Liver (tissue), 9 donors: ENCODE measurements around the gene TAB2. TPM values are rescaled to one million over a fixed set of nuclear protein-coding genes. Genes with fewer than 3 reads are reported as not detected.

ENCODE experiments used
- DNase-seq: peaks from one replicate; pipeline ENCODE4 v3.0.0-alpha.2; 2017; ENCODE audit warnings: low spot score
- H3K27ac ChIP-seq, 2 donors: one replicate each; pipeline ENCODE4 v1.7.0; 2013; ENCODE audit warnings: inconsistent platforms in 2 of 2, low read length in 2 of 2, control low read depth in 1 of 2, low read depth in 1 of 2, mild to moderate bottlenecking in 1 of 2
- H3K27me3 ChIP-seq, 4 donors: one replicate each; pipeline versions ENCODE4 v1.6.1 to v1.7.0; 2013; ENCODE audit warnings: low read length in 3 of 4, inconsistent platforms in 1 of 4, mild to moderate bottlenecking in 1 of 4, moderate library complexity in 1 of 4; ENCODE audit not compliant: control insufficient read depth in 4 of 4, insufficient read depth in 4 of 4
- H3K36me3 ChIP-seq, 4 donors: one replicate each; pipeline versions ENCODE4 v1.6.1 to v1.7.0; 2013; ENCODE audit warnings: low read length in 3 of 4, mild to moderate bottlenecking in 3 of 4, low read depth in 1 of 4, moderate library complexity in 1 of 4; ENCODE audit not compliant: control insufficient read depth in 4 of 4, insufficient read depth in 3 of 4
- H3K4me1 ChIP-seq, 4 donors: one replicate each; pipeline versions ENCODE4 v1.6.1 to v1.7.0; 2013; ENCODE audit warnings: low read length in 3 of 4, mild to moderate bottlenecking in 3 of 4, moderate library complexity in 1 of 4; ENCODE audit not compliant: control insufficient read depth in 4 of 4, insufficient read depth in 4 of 4
- H3K4me3 ChIP-seq, 3 donors: one replicate each; pipeline versions ENCODE4 v1.6.1 to v1.7.0; 2013; ENCODE audit warnings: low read length in 3 of 3, control low read depth in 1 of 3, low read depth in 1 of 3, mild to moderate bottlenecking in 1 of 3
- H3K9ac ChIP-seq, 2 donors: one replicate each; pipeline ENCODE4 v1.7.0; 2013; ENCODE audit warnings: low read length in 2 of 2, mild to moderate bottlenecking in 2 of 2, moderate library complexity in 2 of 2, control low read depth in 1 of 2, low read depth in 1 of 2
- H3K9me3 ChIP-seq, 4 donors: one replicate each; pipeline versions ENCODE4 v1.6.1 to v1.7.0; 2013; ENCODE audit warnings: low read length in 3 of 4; ENCODE audit not compliant: control insufficient read depth in 4 of 4
- ATF3 ChIP-seq: IDR thresholded peaks from 2 replicates; pipeline ENCODE4 v1.6.1; 2016; ENCODE audit warnings: antibody characterized with exemption
- CTCF ChIP-seq: fragments of 150-350 bp; IDR thresholded peaks from 2 replicates; pipeline ENCODE4 v1.5.1; 2017; ENCODE audit warnings: improper control_type of control experiment, low read depth, low read length; ENCODE audit not compliant: missing input control
- FOXA2 ChIP-seq: IDR thresholded peaks from 2 replicates; pipeline ENCODE4 v1.6.1; 2016; ENCODE audit warnings: antibody characterized with exemption
- GABPA ChIP-seq, 2 donors: IDR thresholded peaks in 1 of 2; conservative IDR thresholded peaks in 1 of 2; 2 replicates each; pipeline ENCODE4 v1.6.1; 2016; ENCODE audit warnings: antibody characterized with exemption in 2 of 2, mild to moderate bottlenecking in 1 of 2, moderate library complexity in 1 of 2
- HNF4A ChIP-seq, 2 donors: conservative IDR thresholded peaks; 2 replicates each; pipeline ENCODE4 v1.6.1; 2016; ENCODE audit warnings: antibody characterized with exemption in 2 of 2, mild to moderate bottlenecking in 2 of 2
- HNF4G ChIP-seq: IDR thresholded peaks from 2 replicates; pipeline ENCODE4 v1.6.1; 2016; ENCODE audit warnings: antibody characterized with exemption
- NR2F2 ChIP-seq: IDR thresholded peaks from 2 replicates; pipeline ENCODE4 v1.6.1; 2016; ENCODE audit warnings: antibody characterized with exemption
- RAD21 ChIP-seq, 2 donors: IDR thresholded peaks; 2 replicates each; pipeline ENCODE4 v1.6.1; 2016; ENCODE audit warnings: antibody characterized with exemption in 2 of 2, mild to moderate bottlenecking in 2 of 2
- REST ChIP-seq: IDR thresholded peaks from 2 replicates; pipeline ENCODE4 v1.6.1; 2016; ENCODE audit warnings: antibody characterized with exemption, mild to moderate bottlenecking
- RXRA ChIP-seq, 2 donors: IDR thresholded peaks; 2 replicates each; pipeline ENCODE4 v1.6.1; 2017 to 2018; ENCODE audit warnings: antibody characterized with exemption in 2 of 2, mild to moderate bottlenecking in 1 of 2
- YY1 ChIP-seq: IDR thresholded peaks from 2 replicates; pipeline ENCODE4 v1.6.1; 2016; ENCODE audit warnings: antibody characterized with exemption, mild to moderate bottlenecking
- WGBS: extraction: QIAGEN DNeasy Blood & Tissue Kit; methylation state at CpG from one replicate; pipeline ENCODE4 v1.1.7; 2013; 5-methylcytosine and 5-hydroxymethylcytosine counted together
- polyA plus RNA-seq, 2 donors: library from polyadenylated mRNA; stranded (reverse) in 1 of 2; unstranded in 1 of 2; fragments of 200-250 nt in 1 of 2; fragments of >200 nt in 1 of 2; fragmentation: Nextera tagmentation in 1 of 2; extraction: Ambion mirVana in 1 of 2; gene quantifications; one replicate each; pipeline versions ENCODE4 v1.2.1 to v1.2.3, GENCODE V29; 2013 to 2015
- total RNA-seq, 2 donors: library from RNA; depleted of rRNA; stranded (reverse); fragments of >200 nt; gene quantifications; one replicate each; pipeline ENCODE4 v1.2.3, GENCODE V29; 2014
- TF ChIP-seq, protein P1 (sequence below): IDR thresholded peaks from 2 replicates; pipeline ENCODE4 v1.6.1; 2016; ENCODE audit warnings: antibody characterized with exemption
- TF ChIP-seq, protein P2 (sequence below): IDR thresholded peaks from 2 replicates; pipeline ENCODE4 v1.6.1; 2016; ENCODE audit warnings: antibody characterized with exemption
- donor health status: healthy.
- donor health status: healthy.
- donor health status: healthy.
- donor health status: healthy.
- donor health status: healthy.

The TAB2 gene
- total and polyA plus RNA-seq, 4 donors: 10.5 to 25.6 (median 18.0) TPM

- Histone ChIP-seq H3K36me3 (no peaks in the 10 kb centered on the region), H3K9me3 (no peaks in the 10 kb centered on the region), H3K4me3 (peak overlapping the region; percentile 87 to 98 (median 97)), H3K9ac (peak overlapping the region; percentile 71 to 72), H3K27ac (peak overlapping the region; percentile 96 to 98), H3K27me3 (no peaks in the 10 kb centered on the region), H3K4me1 (peaks cover 5 to 30% (median 13%) of the 10 kb centered on the region in 4 donors)
- DNase-seq: no peak
- peak; percentile 71 for TF ChIP-seq YY1
- no peak for TF ChIP-seq NR2F2
- WGBS: 41% methylated on average over 7 of the region's 7 CpGs
Observed at GRCh38 chr6:149316108-149316727, 1.3 kb upstream of the TAB2 start.

GRCh38 chr6:149316740-149317643 lies 520 bp upstream of the TAB2 start:
- DNase-seq: peak; percentile 85
- under 1% methylated on average over 96 of the region's 96 CpGs for WGBS
- Histone ChIP-seq H3K27ac (peak overlapping the region; percentile 96 to 98), H3K36me3 (no peaks in the 10 kb centered on the region), H3K9ac (peak overlapping the region; percentile 71 to 72), H3K9me3 (no peaks in the 10 kb centered on the region), H3K4me3 (peak overlapping the region; percentile 87 to 98 (median 97)), H3K4me1 (peaks cover 5 to 32% (median 14%) of the 10 kb centered on the region in 4 donors), H3K27me3 (no peaks in the 10 kb centered on the region)
- TF ChIP-seq HNF4G (no peak), RAD21 (IDR thresholded peaks at IDR 0.05) (peak in 1 of 2 donors; percentile 7), YY1 (peak; percentile 93)
- TF ChIP-seq, protein P1, sequence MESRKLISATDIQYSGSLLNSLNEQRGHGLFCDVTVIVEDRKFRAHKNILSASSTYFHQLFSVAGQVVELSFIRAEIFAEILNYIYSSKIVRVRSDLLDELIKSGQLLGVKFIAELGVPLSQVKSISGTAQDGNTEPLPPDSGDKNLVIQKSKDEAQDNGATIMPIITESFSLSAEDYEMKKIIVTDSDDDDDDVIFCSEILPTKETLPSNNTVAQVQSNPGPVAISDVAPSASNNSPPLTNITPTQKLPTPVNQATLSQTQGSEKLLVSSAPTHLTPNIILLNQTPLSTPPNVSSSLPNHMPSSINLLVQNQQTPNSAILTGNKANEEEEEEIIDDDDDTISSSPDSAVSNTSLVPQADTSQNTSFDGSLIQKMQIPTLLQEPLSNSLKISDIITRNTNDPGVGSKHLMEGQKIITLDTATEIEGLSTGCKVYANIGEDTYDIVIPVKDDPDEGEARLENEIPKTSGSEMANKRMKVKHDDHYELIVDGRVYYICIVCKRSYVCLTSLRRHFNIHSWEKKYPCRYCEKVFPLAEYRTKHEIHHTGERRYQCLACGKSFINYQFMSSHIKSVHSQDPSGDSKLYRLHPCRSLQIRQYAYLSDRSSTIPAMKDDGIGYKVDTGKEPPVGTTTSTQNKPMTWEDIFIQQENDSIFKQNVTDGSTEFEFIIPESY: peak; percentile 97

GRCh38 chr6:149318581-149319286 lies 1.2 kb downstream of the TAB2 start:
- H3K4me1 ChIP-seq: peaks cover 5 to 32% (median 16%) of the 10 kb centered on the region in 4 donors
- no peaks in the 10 kb centered on the region for H3K36me3 ChIP-seq
- peak overlapping the region; percentile 96 to 98 for H3K27ac ChIP-seq
- DNase-seq: peak; percentile 40
- peak overlapping the region; percentile 78 to 98 (median 91) for H3K4me3 ChIP-seq
- peak overlapping the region; percentile 79 to 81 for H3K9ac ChIP-seq
- no peaks in the 10 kb centered on the region for H3K9me3 ChIP-seq
- no peaks in the 10 kb centered on the region for H3K27me3 ChIP-seq
- WGBS: under 1% methylated on average over 14 of the region's 14 CpGs
- TF ChIP-seq FOXA2 (no peak), HNF4A (conservative IDR thresholded peaks at IDR 0.05) (peak in 1 of 2 donors; percentile 19), YY1 (peak; percentile 44), RXRA (IDR thresholded peaks at IDR 0.05) (no peak), REST (peak; percentile 36), GABPA (IDR thresholded peaks at IDR 0.05 in 1 of 2, conservative IDR thresholded peaks at IDR 0.05 in 1 of 2) (no peak), ATF3 (no peak), CTCF (no peak)
- TF ChIP-seq, protein P1: peak; percentile 41
- TF ChIP-seq, protein P2, sequence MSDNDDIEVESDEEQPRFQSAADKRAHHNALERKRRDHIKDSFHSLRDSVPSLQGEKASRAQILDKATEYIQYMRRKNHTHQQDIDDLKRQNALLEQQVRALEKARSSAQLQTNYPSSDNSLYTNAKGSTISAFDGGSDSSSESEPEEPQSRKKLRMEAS: no peak
